Ascending aorta (tissue), 2 donors: Measurements from ENCODE around the gene RANBP9. TPM values are rescaled to one million over a fixed set of nuclear protein-coding genes. Genes with fewer than 3 reads are reported as not detected.

Experiments used
- DNase-seq, 2 donors: peaks; one replicate each; pipeline ENCODE4 v3.0.0-alpha.2; 2019; ENCODE audit warnings: low spot score in 2 of 2
- H3K27ac ChIP-seq, 2 donors: fragments of 200-600 bp; sonication (generic); one replicate each; pipeline ENCODE4 v1.5.1; 2016 to 2017; ENCODE audit warnings: mild to moderate bottlenecking in 1 of 2
- H3K27me3 ChIP-seq: fragments of 200-600 bp; sonication (generic); one replicate; pipeline ENCODE4 v1.5.1; 2017
- H3K36me3 ChIP-seq, 2 donors: fragments of 200-600 bp; sonication (generic); one replicate each; pipeline ENCODE4 v1.5.1; 2016
- H3K4me1 ChIP-seq, 2 donors: fragments of 200-600 bp; sonication (generic); one replicate each; pipeline ENCODE4 v1.5.1; 2016 to 2017; ENCODE audit warnings: mild to moderate bottlenecking in 1 of 2
- H3K4me3 ChIP-seq, 2 donors: fragments of 200-600 bp; sonication (generic); one replicate each; pipeline ENCODE4 v1.5.1; 2016 to 2017; ENCODE audit warnings: mild to moderate bottlenecking in 1 of 2
- H3K9me3 ChIP-seq, 2 donors: fragments of 200-600 bp; sonication (generic); one replicate each; pipeline ENCODE4 v1.5.1; 2016
- CTCF ChIP-seq, 3 experiments: fragments of 200-600 bp in 2 of 3; fragments of 450-650 bp in 1 of 3; sonication (generic) in 2 of 3; IDR thresholded peaks; one replicate each; pipeline ENCODE4 v1.5.1; 2016 to 2019; ENCODE audit warnings: antibody characterized with exemption in 3 of 3, mild to moderate bottlenecking in 1 of 3, moderate library complexity in 1 of 3
- intact Hi-C: fragments of 100-400 bp; cut with DNase I; formaldehyde crosslinking; loops from one replicate; pipeline ENCODE4 v1.15.1; 2023
- total RNA-seq: library from RNA; depleted of rRNA; stranded (reverse); fragments of >200 nt; gene quantifications from one replicate; pipeline ENCODE4 v1.1.0, GENCODE V29; 2016

The RANBP9 gene
- total RNA-seq, 1 donor from 2014 or later = 26.3 TPM

GRCh38 chr6:13660893-13661292 lies 50.7 kb downstream of the RANBP9 start:
- H3K36me3 ChIP-seq = no peaks in the 10 kb centered on the region
- intact Hi-C loops = no loop called here
- no peak for TF ChIP-seq CTCF (IDR thresholded peaks at IDR 0.05)
- no peak overlapping the region for H3K4me3 ChIP-seq
- DNase-seq = no peak
- H3K9me3 ChIP-seq = no peaks in the 10 kb centered on the region
- peaks cover 3 to 20% of the 10 kb centered on the region in 2 donors for H3K4me1 ChIP-seq
- peak overlapping the region in 1 of 2 donors; percentile 27 for H3K27ac ChIP-seq
- H3K27me3 ChIP-seq = no peaks in the 10 kb centered on the region

DNA sequence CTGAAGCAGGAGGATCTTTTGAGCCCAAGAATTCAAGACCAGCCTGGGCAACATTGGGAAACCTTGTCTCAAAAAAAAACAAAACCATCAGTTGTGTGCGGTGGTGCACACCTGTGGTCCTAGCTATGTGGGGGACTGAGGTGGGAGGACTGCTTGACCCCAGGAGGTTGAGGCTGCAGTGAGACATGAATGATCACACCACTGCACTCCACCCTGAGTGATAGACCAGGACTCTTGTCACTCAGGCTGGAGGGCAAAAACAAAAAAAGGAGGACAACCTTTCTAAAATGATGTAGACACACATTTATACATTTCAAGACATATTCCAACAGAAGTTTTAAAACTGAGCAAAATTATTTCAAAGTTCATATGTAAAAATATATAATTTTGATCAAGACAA lies 51.4 kb downstream of the RANBP9 start:
- TF ChIP-seq CTCF (IDR thresholded peaks at IDR 0.05) = no peak
- no peaks in the 10 kb centered on the region for H3K27me3 ChIP-seq
- DNase-seq = no peak
- peaks cover 3 to 21% of the 10 kb centered on the region in 2 donors for H3K4me1 ChIP-seq
- H3K27ac ChIP-seq = no peak overlapping the region
- no peaks in the 10 kb centered on the region for H3K36me3 ChIP-seq
- H3K9me3 ChIP-seq = no peaks in the 10 kb centered on the region
- intact Hi-C loops = no loop called here
- no peak overlapping the region for H3K4me3 ChIP-seq

- intact Hi-C loops = no loop called here
Measured at GRCh38 chr6:13655700-13656099, 55.9 kb downstream of the RANBP9 start.

GRCh38 chr6:13654496-13654895 lies 57.1 kb downstream of the RANBP9 start:
- H3K27me3 ChIP-seq = no peaks in the 10 kb centered on the region
- no peak for DNase-seq
- no peak for TF ChIP-seq CTCF (IDR thresholded peaks at IDR 0.05)
- no peak overlapping the region for H3K4me3 ChIP-seq
- H3K9me3 ChIP-seq = no peaks in the 10 kb centered on the region
- intact Hi-C loops = no loop called here
- no peak overlapping the region for H3K27ac ChIP-seq
- peaks cover under 1 to 9% of the 10 kb centered on the region in 2 donors for H3K4me1 ChIP-seq
- peaks cover 0 to 8% of the 10 kb centered on the region in 2 donors for H3K36me3 ChIP-seq

More at GRCh38 chr6:13655700-13656099, 55.9 kb downstream of the RANBP9 start:
- Histone ChIP-seq H3K27ac (no peak overlapping the region), H3K27me3 (no peaks in the 10 kb centered on the region), H3K36me3 (peaks cover 0 to 1% of the 10 kb centered on the region in 2 donors), H3K4me3 (no peak overlapping the region), H3K9me3 (no peaks in the 10 kb centered on the region), H3K4me1 (peaks cover 3 to 13% of the 10 kb centered on the region in 2 donors)
- no peak for TF ChIP-seq CTCF (IDR thresholded peaks at IDR 0.05)
- DNase-seq = no peak

DNA sequence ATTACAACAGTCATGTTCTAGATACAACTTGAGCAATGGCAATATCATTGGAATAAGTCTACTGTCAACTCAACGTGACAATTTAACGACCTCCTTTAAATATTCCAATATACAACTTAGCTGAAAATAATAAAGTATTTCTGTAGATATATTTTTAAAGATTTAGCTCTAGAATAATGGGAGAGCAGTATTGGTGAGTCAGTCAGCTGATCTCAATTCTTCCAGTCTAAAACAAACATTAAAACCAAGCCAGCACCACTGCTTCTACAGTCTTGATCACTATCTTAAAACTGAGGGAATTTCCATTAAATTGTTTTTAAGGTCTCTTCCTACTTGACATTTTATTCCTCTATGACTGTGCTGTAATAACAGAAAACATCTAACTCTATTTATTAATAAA lies 58.3 kb downstream of the RANBP9 start:
- DNase-seq = no peak
- Histone ChIP-seq H3K9me3 (no peaks in the 10 kb centered on the region), H3K4me1 (peaks cover 0 to 8% of the 10 kb centered on the region in 2 donors), H3K4me3 (no peak overlapping the region), H3K36me3 (peaks cover 0 to 8% of the 10 kb centered on the region in 2 donors), H3K27me3 (no peaks in the 10 kb centered on the region), H3K27ac (no peak overlapping the region)
- intact Hi-C loops = no loop called here
- TF ChIP-seq CTCF (IDR thresholded peaks at IDR 0.05) = no peak

DNA sequence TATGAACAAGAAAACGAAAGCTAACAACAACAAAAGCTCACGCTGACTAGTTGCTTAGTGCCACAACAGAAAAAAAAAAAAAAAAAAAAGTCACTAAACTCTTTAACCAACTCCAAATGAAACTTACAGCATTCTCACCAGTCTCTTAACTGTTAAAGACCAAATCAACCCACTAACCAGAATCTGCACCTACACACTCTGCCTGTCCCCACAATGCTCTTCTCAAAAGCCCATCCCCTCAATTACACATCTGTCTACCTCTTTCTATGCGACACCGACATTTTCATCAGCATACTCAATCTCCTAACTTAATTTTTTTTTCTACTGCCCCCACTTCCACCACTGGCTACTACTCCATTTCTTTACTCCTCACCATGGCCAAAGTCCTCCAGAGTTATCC lies 62.2 kb downstream of the RANBP9 start:
- intact Hi-C loops = no loop called here
- Histone ChIP-seq H3K4me1 (peaks cover 0 to 3% of the 10 kb centered on the region in 2 donors), H3K27ac (no peak overlapping the region), H3K4me3 (no peak overlapping the region), H3K27me3 (no peaks in the 10 kb centered on the region), H3K36me3 (peaks cover 0 to 14% of the 10 kb centered on the region in 2 donors), H3K9me3 (no peaks in the 10 kb centered on the region)
- no peak for TF ChIP-seq CTCF (IDR thresholded peaks at IDR 0.05)
- DNase-seq = no peak
